ENCODE results near the gene TECPR2.
A peak's percentile ranks its signal among the peaks of the same experiment; 100 is the strongest.

Gene TECPR2

GRCh38 chr14:102316743-102317563 lies 45.8 kb upstream of the TECPR2 start:
- H3K4ac ChIP-seq (ENCODE audit: low read depth, low read length) = no peak overlapping the region
- H3K4me2 ChIP-seq (ENCODE audit: low read length) = peak overlapping the region; percentile 91
- H4K8ac ChIP-seq (ENCODE audit: low read depth, low read length) = peak overlapping the region; percentile 80
- peaks cover 10% of the 10 kb centered on the region for H3K79me1 ChIP-seq (ENCODE audit: low read length)
- H2BK12ac ChIP-seq (ENCODE audit: low read length) = peak overlapping the region; percentile 52
- H3K9ac ChIP-seq (ENCODE audit: low read length) = peak overlapping the region; percentile 62
- H2AK5ac ChIP-seq (ENCODE audit: low read length) = no peak overlapping the region
- H3K27ac ChIP-seq (ENCODE audit: low read depth, low read length) = peak overlapping the region; percentile 67
- H3K79me2 ChIP-seq (ENCODE audit: control insufficient read depth, insufficient read depth, low read length, poor library complexity) = peaks cover 8% of the 10 kb centered on the region
- peak overlapping the region; percentile 7 for H4K12ac ChIP-seq (ENCODE audit: low read depth, low read length)
- H3K27me3 ChIP-seq (ENCODE audit: insufficient read depth, low read length) = no peaks in the 10 kb centered on the region
- peak overlapping the region; percentile 42 for H2BK5ac ChIP-seq (ENCODE audit: low read depth, low read length, poor library complexity)
- peaks cover 8 to 11% of the 10 kb centered on the region in 2 experiments for H3K4me1 ChIP-seq (ENCODE audit: control insufficient read depth in 1 of 2, insufficient read depth in 2 of 2, low read length in 2 of 2)
- DNase-seq = peak; percentile 91 to 94
- H2BK120ac ChIP-seq (ENCODE audit: insufficient read depth, low read length, poor library complexity) = peak overlapping the region; percentile 64
- H3K4me3 ChIP-seq (ENCODE audit: low read depth, low read length) = peak overlapping the region; percentile 76
- peaks cover 0 to 2% of the 10 kb centered on the region in 2 experiments for H3K36me3 ChIP-seq (ENCODE audit: control insufficient read depth in 1 of 2, insufficient read depth in 2 of 2, low read length in 2 of 2)
- H4K91ac ChIP-seq (ENCODE audit: low read depth, low read length) = peak overlapping the region; percentile 77
- no peaks in the 10 kb centered on the region for H3K9me3 ChIP-seq (ENCODE audit: insufficient read depth, low read depth, low read length)
- H2AFZ ChIP-seq (ENCODE audit: insufficient read depth, low read length, poor library complexity) = peak overlapping the region; percentile 64
- no CpG with 5 or more reads among the region's 54 CpGs for WGBS (ENCODE audit: extremely low coverage, insufficient coverage, insufficient read length)
- no peak overlapping the region for H3K23ac ChIP-seq (ENCODE audit: low read length)
- peak overlapping the region; percentile 43 for H3K18ac ChIP-seq (ENCODE audit: low read length)
- peak overlapping the region; percentile 73 for H3K14ac ChIP-seq (ENCODE audit: low read length)

- Histone ChIP-seq H2BK120ac (ENCODE audit: insufficient read depth, low read length, poor library complexity) (no peak overlapping the region), H2BK12ac (ENCODE audit: low read length) (no peak overlapping the region), H2BK5ac (ENCODE audit: low read depth, low read length, poor library complexity) (no peak overlapping the region), H3K27ac (ENCODE audit: low read depth, low read length) (peak overlapping the region; percentile 67), H2AFZ (ENCODE audit: insufficient read depth, low read length, poor library complexity) (peak overlapping the region; percentile 0), H3K23ac (ENCODE audit: low read length) (no peak overlapping the region), H3K79me2 (ENCODE audit: control insufficient read depth, insufficient read depth, low read length, poor library complexity) (peaks cover 8% of the 10 kb centered on the region), H3K4me1 (ENCODE audit: control insufficient read depth in 1 of 2, insufficient read depth in 2 of 2, low read length in 2 of 2) (peaks cover 8 to 11% of the 10 kb centered on the region in 2 experiments), H3K4me2 (ENCODE audit: low read length) (peak overlapping the region; percentile 85), H3K18ac (ENCODE audit: low read length) (no peak overlapping the region), H3K36me3 (ENCODE audit: control insufficient read depth in 1 of 2, insufficient read depth in 2 of 2, low read length in 2 of 2) (peaks cover 0 to 4% of the 10 kb centered on the region in 2 experiments), H4K91ac (ENCODE audit: low read depth, low read length) (no peak overlapping the region), H3K4ac (ENCODE audit: low read depth, low read length) (no peak overlapping the region), H3K4me3 (ENCODE audit: low read depth, low read length) (peak overlapping the region; percentile 76), H2AK5ac (ENCODE audit: low read length) (no peak overlapping the region), H3K9me3 (ENCODE audit: insufficient read depth, low read depth, low read length) (no peaks in the 10 kb centered on the region), H3K9ac (ENCODE audit: low read length) (no peak overlapping the region), H3K27me3 (ENCODE audit: insufficient read depth, low read length) (no peaks in the 10 kb centered on the region), H3K14ac (ENCODE audit: low read length) (no peak overlapping the region), H3K79me1 (ENCODE audit: low read length) (peaks cover 10% of the 10 kb centered on the region), H4K8ac (ENCODE audit: low read depth, low read length) (no peak overlapping the region), H4K12ac (ENCODE audit: low read depth, low read length) (no peak overlapping the region)
- no CpG with 5 or more reads among the region's 12 CpGs for WGBS (ENCODE audit: extremely low coverage, insufficient coverage, insufficient read length)
- peak; percentile 85 to 93 for DNase-seq
Measured at GRCh38 chr14:102317564-102318248, 45.0 kb upstream of the TECPR2 start.

GRCh38 chr14:102318781-102319276 lies 43.9 kb upstream of the TECPR2 start:
- Histone ChIP-seq H2AK5ac (ENCODE audit: low read length) (peak overlapping the region; percentile 14), H3K4ac (ENCODE audit: low read depth, low read length) (no peak overlapping the region), H3K9me3 (ENCODE audit: insufficient read depth, low read depth, low read length) (no peaks in the 10 kb centered on the region), H3K4me2 (ENCODE audit: low read length) (peak overlapping the region; percentile 81), H3K4me1 (ENCODE audit: control insufficient read depth in 1 of 2, insufficient read depth in 2 of 2, low read length in 2 of 2) (peaks cover 8 to 11% of the 10 kb centered on the region in 2 experiments), H2BK5ac (ENCODE audit: low read depth, low read length, poor library complexity) (no peak overlapping the region), H2BK120ac (ENCODE audit: insufficient read depth, low read length, poor library complexity) (no peak overlapping the region), H3K79me1 (ENCODE audit: low read length) (peaks cover 10% of the 10 kb centered on the region), H3K23ac (ENCODE audit: low read length) (no peak overlapping the region), H2BK12ac (ENCODE audit: low read length) (peak overlapping the region; percentile 21), H4K8ac (ENCODE audit: low read depth, low read length) (peak overlapping the region; percentile 94), H3K18ac (ENCODE audit: low read length) (no peak overlapping the region), H3K4me3 (ENCODE audit: low read depth, low read length) (no peak overlapping the region), H3K79me2 (ENCODE audit: control insufficient read depth, insufficient read depth, low read length, poor library complexity) (peaks cover 8% of the 10 kb centered on the region), H4K91ac (ENCODE audit: low read depth, low read length) (peak overlapping the region; percentile 78), H3K27ac (ENCODE audit: low read depth, low read length) (no peak overlapping the region), H3K9ac (ENCODE audit: low read length) (no peak overlapping the region), H3K36me3 (ENCODE audit: control insufficient read depth in 1 of 2, insufficient read depth in 2 of 2, low read length in 2 of 2) (peaks cover 0 to 4% of the 10 kb centered on the region in 2 experiments), H4K12ac (ENCODE audit: low read depth, low read length) (peak overlapping the region; percentile 69), H2AFZ (ENCODE audit: insufficient read depth, low read length, poor library complexity) (peak overlapping the region; percentile 67), H3K14ac (ENCODE audit: low read length) (peak overlapping the region; percentile 82), H3K27me3 (ENCODE audit: insufficient read depth, low read length) (no peaks in the 10 kb centered on the region)
- DNase-seq = no peak
- no CpG with 5 or more reads among the region's 15 CpGs for WGBS (ENCODE audit: extremely low coverage, insufficient coverage, insufficient read length)

GRCh38 chr14:102319351-102320032 lies 43.2 kb upstream of the TECPR2 start, which contains the start of gene ZNF839:
ZNF839 (plus strand) TSS chr14:102319746; CDS start chr14:102319766, 20 bp downstream.
- Histone ChIP-seq H4K91ac (ENCODE audit: low read depth, low read length) (peak within 1 kb of the TSS; percentile 81), H3K27me3 (ENCODE audit: insufficient read depth, low read length) (no peaks in the 10 kb centered on the region), H3K4me2 (ENCODE audit: low read length) (peak within 1 kb of the TSS; percentile 81), H3K4ac (ENCODE audit: low read depth, low read length) (peak within 1 kb of the TSS; percentile 60), H3K18ac (ENCODE audit: low read length) (peak within 1 kb of the TSS; percentile 71), H2BK120ac (ENCODE audit: insufficient read depth, low read length, poor library complexity) (peak within 1 kb of the TSS; percentile 67), H3K79me1 (ENCODE audit: low read length) (peaks cover 10% of the 10 kb centered on the region), H2BK12ac (ENCODE audit: low read length) (peak within 1 kb of the TSS; percentile 21), H3K4me3 (ENCODE audit: low read depth, low read length) (peak within 1 kb of the TSS; percentile 83), H3K23ac (ENCODE audit: low read length) (no peak within 1 kb of the TSS), H4K8ac (ENCODE audit: low read depth, low read length) (peak within 1 kb of the TSS; percentile 95), H3K4me1 (ENCODE audit: control insufficient read depth in 1 of 2, insufficient read depth in 2 of 2, low read length in 2 of 2) (peaks cover 8 to 11% of the 10 kb centered on the region in 2 experiments), H3K27ac (ENCODE audit: low read depth, low read length) (peak within 1 kb of the TSS; percentile 14), H3K9ac (ENCODE audit: low read length) (peak within 1 kb of the TSS; percentile 97), H3K36me3 (ENCODE audit: control insufficient read depth in 1 of 2, insufficient read depth in 2 of 2, low read length in 2 of 2) (peaks cover 0 to 4% of the 10 kb centered on the region in 2 experiments), H3K14ac (ENCODE audit: low read length) (peak within 1 kb of the TSS; percentile 82), H2AFZ (ENCODE audit: insufficient read depth, low read length, poor library complexity) (peak within 1 kb of the TSS; percentile 67), H2BK5ac (ENCODE audit: low read depth, low read length, poor library complexity) (peak within 1 kb of the TSS; percentile 67), H3K79me2 (ENCODE audit: control insufficient read depth, insufficient read depth, low read length, poor library complexity) (peaks cover 8% of the 10 kb centered on the region), H4K12ac (ENCODE audit: low read depth, low read length) (peak within 1 kb of the TSS; percentile 69), H2AK5ac (ENCODE audit: low read length) (peak within 1 kb of the TSS; percentile 14), H3K9me3 (ENCODE audit: insufficient read depth, low read depth, low read length) (no peaks in the 10 kb centered on the region)
- WGBS (ENCODE audit: extremely low coverage, insufficient coverage, insufficient read length) = no CpG with 5 or more reads among the region's 71 CpGs
- DNase-seq = peak; percentile 86 to 90
